Uterus (tissue), 2 donors: Measurements from ENCODE around the gene QSOX1.

ENCODE experiments used
- POLR2A ChIP-seq, 2 donors: fragments of 450-650 bp; IDR thresholded peaks; one replicate each; pipeline ENCODE4 v1.6.1; 2016; ENCODE audit warnings: antibody characterized with exemption in 2 of 2, mild to moderate bottlenecking in 1 of 2, moderate library complexity in 1 of 2
- TF ChIP-seq, protein P1 (sequence below), 4 experiments: fragments of 200-600 bp in 2 of 4; fragments of 450-650 bp in 2 of 4; sonication (generic) in 2 of 4; IDR thresholded peaks; one replicate each; pipeline ENCODE4 v1.5.1; 2016 to 2019; ENCODE audit warnings: antibody characterized with exemption in 4 of 4, mild to moderate bottlenecking in 2 of 4, moderate library complexity in 1 of 4

DNA sequence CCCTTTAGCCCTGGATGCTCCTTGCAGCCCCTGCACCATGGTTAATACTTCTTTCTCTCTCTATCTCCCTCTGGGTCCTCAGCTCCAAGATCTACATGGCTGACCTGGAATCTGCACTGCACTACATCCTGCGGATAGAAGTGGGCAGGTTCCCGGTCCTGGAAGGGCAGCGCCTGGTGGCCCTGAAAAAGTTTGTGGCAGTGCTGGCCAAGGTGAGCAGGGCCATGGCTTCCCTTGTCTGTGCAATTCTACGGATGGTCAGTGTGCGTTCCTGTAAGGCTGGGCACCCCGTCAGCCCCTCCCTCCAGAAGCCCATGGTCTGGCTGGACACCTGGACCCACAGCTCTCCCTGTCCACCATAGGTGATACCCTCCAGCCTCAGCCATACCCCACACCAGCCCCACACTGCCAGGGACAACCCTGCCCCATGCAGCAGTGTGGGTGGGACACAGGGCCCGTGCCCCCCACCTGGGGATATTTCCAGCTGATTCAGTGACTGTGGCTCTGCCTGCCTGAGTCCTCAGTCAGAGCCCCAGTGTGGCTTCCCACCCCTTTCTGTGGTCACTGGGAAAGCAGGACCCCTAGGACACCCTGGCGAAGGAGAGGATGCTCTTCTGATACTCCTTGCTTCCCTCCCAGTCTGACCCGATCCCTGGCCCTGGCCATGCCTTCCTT lies 31.4 kb downstream of the QSOX1 start:
- TF ChIP-seq, protein P1, sequence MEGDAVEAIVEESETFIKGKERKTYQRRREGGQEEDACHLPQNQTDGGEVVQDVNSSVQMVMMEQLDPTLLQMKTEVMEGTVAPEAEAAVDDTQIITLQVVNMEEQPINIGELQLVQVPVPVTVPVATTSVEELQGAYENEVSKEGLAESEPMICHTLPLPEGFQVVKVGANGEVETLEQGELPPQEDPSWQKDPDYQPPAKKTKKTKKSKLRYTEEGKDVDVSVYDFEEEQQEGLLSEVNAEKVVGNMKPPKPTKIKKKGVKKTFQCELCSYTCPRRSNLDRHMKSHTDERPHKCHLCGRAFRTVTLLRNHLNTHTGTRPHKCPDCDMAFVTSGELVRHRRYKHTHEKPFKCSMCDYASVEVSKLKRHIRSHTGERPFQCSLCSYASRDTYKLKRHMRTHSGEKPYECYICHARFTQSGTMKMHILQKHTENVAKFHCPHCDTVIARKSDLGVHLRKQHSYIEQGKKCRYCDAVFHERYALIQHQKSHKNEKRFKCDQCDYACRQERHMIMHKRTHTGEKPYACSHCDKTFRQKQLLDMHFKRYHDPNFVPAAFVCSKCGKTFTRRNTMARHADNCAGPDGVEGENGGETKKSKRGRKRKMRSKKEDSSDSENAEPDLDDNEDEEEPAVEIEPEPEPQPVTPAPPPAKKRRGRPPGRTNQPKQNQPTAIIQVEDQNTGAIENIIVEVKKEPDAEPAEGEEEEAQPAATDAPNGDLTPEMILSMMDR (IDR thresholded peaks at IDR 0.05), result no peak
- TF ChIP-seq POLR2A (IDR thresholded peaks at IDR 0.05), result no peak
